WERI-Rb-1 (cell line): ENCODE results near the gene ITPR2.
"Not testable (repeated sequence)": the region's sequence is repeated elsewhere in the genome, so short reads cannot be mapped to it uniquely, and the experiment has no call there.

Source experiments
- DNase-seq: peaks from one replicate; pipeline ENCODE4 v3.0.0-alpha.2; 2020
- H3K27ac ChIP-seq: fragments of 250-450 bp; sonication (Bioruptor Pico); 2 replicates; pipeline ENCODE4 v1.5.1; 2020; ENCODE audit warnings: mild to moderate bottlenecking, moderate library complexity
- H3K27me3 ChIP-seq: fragments of 250-450 bp; sonication (Bioruptor Pico); 2 replicates; pipeline ENCODE4 v1.5.1; 2021; ENCODE audit warnings: mild to moderate bottlenecking, low read depth, moderate library complexity; ENCODE audit not compliant: insufficient read depth, severe bottlenecking
- H3K36me3 ChIP-seq: fragments of 250-450 bp; sonication (Bioruptor Pico); 2 replicates; pipeline ENCODE4 v1.5.1; 2020; ENCODE audit warnings: mild to moderate bottlenecking, moderate library complexity
- H3K4me3 ChIP-seq: 2 replicates; pipeline ENCODE4 v1.5.1; 2011; ENCODE audit warnings: low read depth, mild to moderate bottlenecking, control low read depth, low read length
- H3K9me3 ChIP-seq: fragments of 250-450 bp; sonication (Bioruptor Pico); 2 replicates; pipeline ENCODE4 v1.5.1; 2021; ENCODE audit warnings: mild to moderate bottlenecking, moderate library complexity; ENCODE audit not compliant: severe bottlenecking
- TF ChIP-seq, protein P1 (sequence below): IDR thresholded peaks from 2 replicates; pipeline ENCODE4 v1.5.1; 2011; ENCODE audit warnings: low read depth, mild to moderate bottlenecking, control low read depth, inconsistent platforms, low read length

Gene ITPR2

DNA sequence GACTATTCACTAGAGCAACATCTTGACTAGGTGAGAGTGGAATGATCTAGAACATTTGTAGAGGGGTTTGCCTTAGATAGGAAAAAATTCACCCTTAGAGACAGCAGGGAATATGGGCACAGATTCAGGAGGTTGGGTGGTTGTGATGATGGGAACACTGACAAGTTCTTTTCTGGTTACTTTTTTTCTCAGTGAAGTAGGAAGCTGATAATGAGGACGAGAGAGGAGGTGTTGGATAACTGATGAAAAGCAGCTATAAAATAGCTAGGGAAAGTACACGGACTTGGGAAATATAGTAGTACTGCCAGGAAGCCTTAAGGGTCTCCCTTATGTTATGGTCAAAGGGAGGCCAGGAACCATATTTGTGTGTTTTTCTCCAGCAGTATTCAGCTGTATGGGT, 387.1 kb downstream of the ITPR2 start:
- Histone ChIP-seq H3K27me3 (no peaks in the 10 kb centered on the region), H3K9me3 (no peaks in the 10 kb centered on the region), H3K36me3 (no peaks in the 10 kb centered on the region), H3K4me3 (no peak overlapping the region), H3K27ac (no peak overlapping the region)
- TF ChIP-seq, protein P1, sequence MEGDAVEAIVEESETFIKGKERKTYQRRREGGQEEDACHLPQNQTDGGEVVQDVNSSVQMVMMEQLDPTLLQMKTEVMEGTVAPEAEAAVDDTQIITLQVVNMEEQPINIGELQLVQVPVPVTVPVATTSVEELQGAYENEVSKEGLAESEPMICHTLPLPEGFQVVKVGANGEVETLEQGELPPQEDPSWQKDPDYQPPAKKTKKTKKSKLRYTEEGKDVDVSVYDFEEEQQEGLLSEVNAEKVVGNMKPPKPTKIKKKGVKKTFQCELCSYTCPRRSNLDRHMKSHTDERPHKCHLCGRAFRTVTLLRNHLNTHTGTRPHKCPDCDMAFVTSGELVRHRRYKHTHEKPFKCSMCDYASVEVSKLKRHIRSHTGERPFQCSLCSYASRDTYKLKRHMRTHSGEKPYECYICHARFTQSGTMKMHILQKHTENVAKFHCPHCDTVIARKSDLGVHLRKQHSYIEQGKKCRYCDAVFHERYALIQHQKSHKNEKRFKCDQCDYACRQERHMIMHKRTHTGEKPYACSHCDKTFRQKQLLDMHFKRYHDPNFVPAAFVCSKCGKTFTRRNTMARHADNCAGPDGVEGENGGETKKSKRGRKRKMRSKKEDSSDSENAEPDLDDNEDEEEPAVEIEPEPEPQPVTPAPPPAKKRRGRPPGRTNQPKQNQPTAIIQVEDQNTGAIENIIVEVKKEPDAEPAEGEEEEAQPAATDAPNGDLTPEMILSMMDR: no peak
- no peak for DNase-seq

DNA sequence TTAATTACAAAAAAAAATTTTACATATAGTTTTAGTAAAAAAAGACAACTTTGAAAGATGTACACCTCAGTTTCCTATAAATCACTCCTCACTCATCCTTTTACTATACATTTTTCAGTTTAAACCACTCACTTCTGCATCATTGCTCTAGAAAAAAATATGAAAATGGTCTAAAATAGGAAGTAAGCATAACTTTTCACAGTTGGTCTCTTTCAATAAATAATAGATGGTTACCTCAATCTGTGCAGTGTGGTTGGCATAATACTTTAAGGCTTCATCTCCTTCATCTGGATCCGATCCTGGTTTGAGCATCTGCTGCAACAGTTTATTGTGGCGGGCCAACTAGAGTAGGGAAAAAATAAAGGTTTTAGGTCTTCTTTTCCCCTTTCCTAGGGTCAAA, 389.7 kb downstream of the ITPR2 start:
- no peaks in the 10 kb centered on the region for H3K27me3 ChIP-seq
- TF ChIP-seq, protein P1: no peak

DNA sequence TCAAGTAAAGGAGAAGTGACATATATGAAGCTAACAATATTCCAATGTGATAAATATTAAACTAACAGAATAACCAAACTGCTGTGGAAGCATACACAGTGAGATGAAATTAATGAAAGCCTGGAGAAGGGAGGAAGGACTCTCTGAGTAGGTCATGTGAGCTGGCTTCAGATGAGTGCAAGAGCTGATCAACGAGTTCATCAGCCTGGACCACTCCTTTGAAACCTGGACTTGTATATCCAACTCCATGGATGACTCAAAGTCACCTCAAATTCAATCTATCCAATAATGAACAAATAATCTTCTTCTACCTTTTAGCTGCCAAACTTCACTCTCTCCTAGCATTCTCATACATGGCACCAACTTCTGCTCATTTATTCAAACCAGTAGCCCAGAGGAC, 391.6 kb downstream of the ITPR2 start:
- Histone ChIP-seq H3K9me3 (no peaks in the 10 kb centered on the region), H3K27ac (no peak overlapping the region), H3K4me3 (no peak overlapping the region), H3K27me3 (no peaks in the 10 kb centered on the region), H3K36me3 (no peaks in the 10 kb centered on the region)
- DNase-seq: no peak
- TF ChIP-seq, protein P1: no peak

More for the DNA sequence above, 389.7 kb downstream of the ITPR2 start:
- DNase-seq: no peak
- H3K36me3 ChIP-seq: no peaks in the 10 kb centered on the region
- H3K27ac ChIP-seq: no peak overlapping the region
- no peak overlapping the region for H3K4me3 ChIP-seq
- no peaks in the 10 kb centered on the region for H3K9me3 ChIP-seq

DNA sequence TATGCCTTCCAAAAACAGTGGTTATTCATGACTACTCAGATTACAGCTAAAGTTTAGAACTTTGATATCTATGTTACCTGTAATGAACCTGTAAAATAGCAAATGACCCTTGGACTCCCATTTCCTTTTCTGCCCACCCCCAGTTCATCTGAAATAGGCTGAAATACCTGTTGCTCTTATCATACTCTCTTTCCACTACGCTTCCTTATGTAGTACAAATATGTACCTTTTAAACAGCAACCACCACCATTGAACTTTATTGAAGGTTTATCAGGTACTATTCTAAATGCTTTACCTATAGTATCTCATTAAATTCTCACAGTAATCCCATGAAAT, 398.0 kb downstream of the ITPR2 start:
- Histone ChIP-seq H3K9me3 (no peaks in the 10 kb centered on the region), H3K4me3 (no peak overlapping the region), H3K36me3 (no peaks in the 10 kb centered on the region), H3K27ac (no peak overlapping the region), H3K27me3 (no peaks in the 10 kb centered on the region)
- DNase-seq: no peak
- TF ChIP-seq, protein P1: no peak

DNA sequence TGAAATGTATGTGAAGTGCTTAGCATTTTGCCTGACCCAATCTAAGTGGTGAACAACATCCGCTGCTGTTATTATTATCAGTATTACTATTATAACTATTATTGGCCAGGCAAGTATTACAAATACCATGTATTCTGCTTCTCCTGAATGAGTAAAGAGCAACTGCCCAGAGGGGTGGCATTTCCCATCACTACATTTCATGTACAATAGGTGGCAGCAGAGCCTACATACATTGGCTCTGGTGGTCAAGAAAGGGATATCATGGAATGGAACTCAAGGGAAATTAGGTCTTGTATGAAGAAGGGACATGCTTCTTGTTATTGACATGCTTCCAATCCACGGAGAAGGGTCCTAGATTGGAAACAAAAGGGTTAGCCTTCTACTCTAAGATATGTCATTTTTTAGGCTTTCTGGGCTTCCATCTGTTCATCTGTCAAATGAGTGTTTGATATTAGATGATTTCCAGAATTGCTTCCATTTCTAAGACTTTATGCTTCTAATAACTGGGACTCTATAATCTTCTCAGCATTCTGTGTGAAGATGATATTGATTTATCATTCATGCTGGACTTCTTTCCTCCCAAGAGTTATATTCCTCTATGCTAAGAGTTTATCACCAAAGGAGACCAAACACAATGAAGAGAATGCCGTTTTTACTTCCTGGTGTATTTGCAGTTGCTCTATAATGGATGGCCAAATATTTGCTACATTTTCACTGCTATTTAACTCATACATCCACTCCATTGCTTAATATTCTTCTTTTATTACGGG, 398.5 kb downstream of the ITPR2 start:
- peak; percentile 48 for DNase-seq

DNA sequence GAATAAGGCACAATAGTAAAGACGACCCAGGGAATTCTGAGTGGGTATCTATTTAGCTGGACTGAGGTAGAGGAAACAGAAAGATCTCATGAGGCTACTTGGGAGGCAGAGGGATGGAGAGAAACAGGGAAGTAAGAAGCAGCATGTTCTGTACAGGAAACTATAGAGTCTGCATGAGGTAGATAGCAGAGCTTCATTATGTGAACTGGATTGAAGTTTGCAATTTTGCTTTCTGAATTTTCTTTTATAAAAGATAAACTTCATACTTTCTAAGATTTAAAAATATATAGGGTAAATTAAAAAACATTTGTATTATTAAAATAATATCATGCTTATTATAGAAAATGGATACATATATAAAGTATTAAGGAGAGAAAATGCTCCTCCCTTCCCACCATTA, 399.3 kb downstream of the ITPR2 start:
- DNase-seq, H3K27me3 ChIP-seq: not testable (repeated sequence)

More for the DNA sequence above, 398.5 kb downstream of the ITPR2 start:
- Histone ChIP-seq H3K9me3 (no peaks in the 10 kb centered on the region), H3K36me3 (no peaks in the 10 kb centered on the region), H3K4me3 (no peak overlapping the region), H3K27ac (no peak overlapping the region), H3K27me3 (no peaks in the 10 kb centered on the region)
- TF ChIP-seq, protein P1: peak; percentile 66

More for the DNA sequence above, 399.3 kb downstream of the ITPR2 start:
- not testable (repeated sequence) for H3K27ac ChIP-seq, H3K4me3 ChIP-seq, H3K9me3 ChIP-seq, H3K36me3 ChIP-seq
